Measurements from ENCODE around the gene ZBTB20. TPM values are rescaled to one million over a fixed set of nuclear protein-coding genes. Genes with fewer than 3 reads are reported as not detected.
"Not testable (repeated sequence)": the region's sequence is repeated elsewhere in the genome, so short reads cannot be mapped to it uniquely, and the experiment has no call there.

ZBTB20 gene
- total and polyA plus RNA-seq, 9 donors = 4.3 to 160 (median 107) TPM

DNA sequence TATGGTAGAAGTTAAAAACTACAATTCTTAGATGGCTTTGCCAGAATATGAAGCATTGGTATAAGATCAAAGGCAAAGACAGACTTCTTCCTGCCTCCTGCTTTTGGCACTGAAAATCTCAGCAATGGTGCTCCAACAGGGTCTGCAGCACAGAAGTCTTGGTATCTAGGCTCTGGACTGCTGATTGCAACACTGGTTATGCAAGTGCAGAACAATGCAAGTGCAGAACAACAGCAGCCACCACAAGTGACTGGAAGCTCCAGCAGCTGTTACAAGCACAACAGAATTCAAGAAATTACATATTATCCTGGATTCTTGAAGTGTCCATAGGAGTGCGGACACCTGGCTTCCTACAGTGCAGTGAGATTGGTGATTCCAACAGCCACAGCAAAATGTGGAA is 33.7 kb downstream of the ZBTB20 start:
- intact Hi-C loops (cut with DNase I) = no loop called here
- TF ChIP-seq, protein P1, sequence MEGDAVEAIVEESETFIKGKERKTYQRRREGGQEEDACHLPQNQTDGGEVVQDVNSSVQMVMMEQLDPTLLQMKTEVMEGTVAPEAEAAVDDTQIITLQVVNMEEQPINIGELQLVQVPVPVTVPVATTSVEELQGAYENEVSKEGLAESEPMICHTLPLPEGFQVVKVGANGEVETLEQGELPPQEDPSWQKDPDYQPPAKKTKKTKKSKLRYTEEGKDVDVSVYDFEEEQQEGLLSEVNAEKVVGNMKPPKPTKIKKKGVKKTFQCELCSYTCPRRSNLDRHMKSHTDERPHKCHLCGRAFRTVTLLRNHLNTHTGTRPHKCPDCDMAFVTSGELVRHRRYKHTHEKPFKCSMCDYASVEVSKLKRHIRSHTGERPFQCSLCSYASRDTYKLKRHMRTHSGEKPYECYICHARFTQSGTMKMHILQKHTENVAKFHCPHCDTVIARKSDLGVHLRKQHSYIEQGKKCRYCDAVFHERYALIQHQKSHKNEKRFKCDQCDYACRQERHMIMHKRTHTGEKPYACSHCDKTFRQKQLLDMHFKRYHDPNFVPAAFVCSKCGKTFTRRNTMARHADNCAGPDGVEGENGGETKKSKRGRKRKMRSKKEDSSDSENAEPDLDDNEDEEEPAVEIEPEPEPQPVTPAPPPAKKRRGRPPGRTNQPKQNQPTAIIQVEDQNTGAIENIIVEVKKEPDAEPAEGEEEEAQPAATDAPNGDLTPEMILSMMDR (IDR thresholded peaks at IDR 0.05) = no peak
- TF ChIP-seq POLR2A (IDR thresholded peaks at IDR 0.05) = no peak
- no peak for TF ChIP-seq EP300 (IDR thresholded peaks at IDR 0.05)
- H3K36me3 ChIP-seq = no peaks in the 10 kb centered on the region
- no peak overlapping the region for H3K27ac ChIP-seq
- H3K27me3 ChIP-seq = no peaks in the 10 kb centered on the region
- H3K9me3 ChIP-seq = no peaks in the 10 kb centered on the region
- DNase-seq = no peak
- H3K4me3 ChIP-seq = no peak overlapping the region
- no peaks in the 10 kb centered on the region for H3K4me1 ChIP-seq (ENCODE audit: insufficient read depth)
- WGBS, 3 donors = 96 to 100% (median 97%) methylated on average over 1 of the region's 1 CpG

DNA sequence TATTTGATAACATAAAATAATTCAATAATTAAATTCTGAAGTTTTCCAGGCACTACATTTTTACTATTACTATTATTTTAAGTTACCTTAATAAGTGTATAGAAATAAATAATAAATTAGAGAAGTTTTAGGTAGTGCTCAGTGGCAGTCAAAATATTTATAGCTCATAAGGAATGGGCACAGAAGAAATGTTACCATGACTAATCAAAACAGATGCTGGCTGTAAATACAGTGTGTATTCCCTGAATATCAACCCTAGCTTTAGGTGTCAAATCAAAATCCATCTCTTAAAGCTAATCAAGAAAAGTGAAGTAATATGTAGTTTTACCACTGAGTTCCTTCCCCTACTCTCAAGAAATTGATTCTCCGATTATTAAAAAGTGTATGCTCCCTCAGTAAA is 35.5 kb downstream of the ZBTB20 start:
- intact Hi-C loops (cut with DNase I) = no loop called here
- no peaks in the 10 kb centered on the region for H3K27me3 ChIP-seq
- H3K4me3 ChIP-seq = no peak overlapping the region
- H3K9me3 ChIP-seq = no peaks in the 10 kb centered on the region
- DNase-seq = no peak
- H3K36me3 ChIP-seq = no peaks in the 10 kb centered on the region
- no peaks in the 10 kb centered on the region for H3K4me1 ChIP-seq (ENCODE audit: insufficient read depth)
- WGBS, 3 donors = 94 to 98% (median 98%) methylated on average over 1 of the region's 1 CpG
- no peak overlapping the region for H3K27ac ChIP-seq
- no peak for TF ChIP-seq EP300 (IDR thresholded peaks at IDR 0.05)
- no peak for TF ChIP-seq POLR2A (IDR thresholded peaks at IDR 0.05)
- TF ChIP-seq, protein P1 (IDR thresholded peaks at IDR 0.05) = no peak

DNA sequence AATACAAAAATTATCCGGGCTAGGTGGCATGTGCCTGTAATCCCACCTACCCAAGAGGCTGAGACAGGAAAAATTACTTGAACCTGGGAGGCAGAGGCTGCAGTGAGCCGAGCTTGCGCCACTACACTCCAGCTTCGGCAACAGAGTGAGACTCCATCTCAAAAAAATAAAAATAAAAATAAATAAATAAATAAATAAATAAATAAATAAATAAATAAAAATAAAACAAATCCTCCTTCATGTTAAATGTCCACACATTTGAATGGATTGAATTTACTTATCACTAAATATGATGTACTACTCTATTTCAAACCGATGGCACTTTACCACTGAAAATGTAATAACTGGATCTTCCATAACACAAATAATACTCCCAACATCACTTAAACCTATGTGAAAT is 36.3 kb downstream of the ZBTB20 start:
- H3K27ac ChIP-seq = no peak overlapping the region
- H3K27me3 ChIP-seq = no peaks in the 10 kb centered on the region
- DNase-seq = no peak
- H3K36me3 ChIP-seq = no peaks in the 10 kb centered on the region
- H3K4me1 ChIP-seq (ENCODE audit: insufficient read depth) = no peaks in the 10 kb centered on the region
- H3K9me3 ChIP-seq = no peaks in the 10 kb centered on the region
- intact Hi-C loops (cut with DNase I) = no loop called here
- TF ChIP-seq POLR2A (IDR thresholded peaks at IDR 0.05) = no peak
- TF ChIP-seq, protein P1 (IDR thresholded peaks at IDR 0.05) = no peak
- no peak for TF ChIP-seq EP300 (IDR thresholded peaks at IDR 0.05)
- 96 to 98% (median 98%) methylated on average over 5 of the region's 5 CpGs for whole genome bisulfite sequencing, 3 donors
- H3K4me3 ChIP-seq = no peak overlapping the region

DNA sequence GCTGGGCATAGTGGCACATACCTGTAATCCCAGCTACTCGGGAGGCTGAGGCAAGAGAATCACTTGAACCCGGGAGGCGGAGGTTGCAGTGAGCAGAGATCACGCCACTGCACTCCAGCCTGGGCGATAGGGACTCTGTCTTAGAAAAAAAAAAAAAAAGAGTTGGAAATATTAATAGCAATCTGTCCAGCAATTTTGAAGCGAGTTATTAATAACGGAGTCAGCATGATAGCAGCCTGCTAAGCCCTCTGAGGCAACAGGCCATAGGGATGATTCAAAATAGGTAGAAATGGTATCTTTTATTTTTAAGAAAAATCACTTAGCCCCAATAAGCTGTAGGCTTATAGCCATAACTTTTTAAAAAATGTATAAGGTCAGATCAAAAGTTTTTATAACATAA is 37.0 kb downstream of the ZBTB20 start:
- H3K4me3 ChIP-seq; H3K36me3 ChIP-seq; H3K27ac ChIP-seq; H3K4me1 ChIP-seq (ENCODE audit: insufficient read depth); H3K27me3 ChIP-seq; intact Hi-C loops (cut with DNase I); H3K9me3 ChIP-seq; DNase-seq: not testable (repeated sequence)
- WGBS, 3 donors = 95 to 97% (median 96%) methylated on average over 7 of the region's 7 CpGs

DNA sequence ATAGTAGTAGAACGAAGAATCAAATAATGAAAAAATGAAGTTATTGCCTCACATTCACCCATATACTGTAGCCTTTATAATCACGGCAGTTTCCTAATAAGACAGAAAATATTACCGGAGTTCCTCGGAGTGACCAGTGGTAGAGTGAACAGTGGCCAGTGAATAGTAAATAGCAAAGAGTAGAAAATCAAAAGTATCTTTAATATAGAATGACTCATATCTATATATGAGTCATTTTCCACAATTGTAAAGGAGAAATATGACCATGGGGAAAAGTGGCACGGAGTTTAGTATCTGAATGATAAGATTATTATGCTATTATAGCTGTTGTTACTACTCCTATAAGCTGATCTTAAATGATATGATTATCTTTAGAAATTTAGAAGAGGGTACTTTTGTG is 38.5 kb downstream of the ZBTB20 start:
- DNase-seq = no peak
- H3K27ac ChIP-seq = no peak overlapping the region
- intact Hi-C loops (cut with DNase I) = no loop called here
- 92% methylated on average over 5 of the region's 5 CpGs for WGBS, 3 donors
- H3K36me3 ChIP-seq = no peaks in the 10 kb centered on the region
- H3K4me1 ChIP-seq (ENCODE audit: insufficient read depth) = no peaks in the 10 kb centered on the region
- H3K9me3 ChIP-seq = no peaks in the 10 kb centered on the region
- no peak overlapping the region for H3K4me3 ChIP-seq
- TF ChIP-seq, protein P1 (IDR thresholded peaks at IDR 0.05) = no peak
- TF ChIP-seq POLR2A (IDR thresholded peaks at IDR 0.05) = no peak
- no peak for TF ChIP-seq EP300 (IDR thresholded peaks at IDR 0.05)
- H3K27me3 ChIP-seq = no peaks in the 10 kb centered on the region
